ENCODE data around the gene PAPPA2.
"Not testable (repeated sequence)": the region's sequence is repeated elsewhere in the genome, so short reads cannot be mapped to it uniquely, and the experiment has no call there.

- not testable (repeated sequence) for TF ChIP-seq POLR2A (IDR thresholded peaks at IDR 0.05; ENCODE audit: low read length); GATA1 (IDR thresholded peaks at IDR 0.05; ENCODE audit: low read depth, low read length)
Observed at GRCh38 chr1:176419608-176420007, 43.4 kb upstream of the PAPPA2 start.
